Lower leg skin (tissue), 4 donors: ENCODE data around the gene TNS3. TPM values are rescaled to one million over a fixed set of nuclear protein-coding genes. Genes with fewer than 3 reads are reported as not detected.

ENCODE experiments used
- DNase-seq, 2 donors: peaks; one replicate each; pipeline ENCODE4 v3.0.0-alpha.2; 2019; ENCODE audit warnings: low spot score in 2 of 2
- H3K4me3 ChIP-seq: fragments of 200-600 bp; sonication (generic); 2 replicates; pipeline ENCODE4 v1.5.1; 2017; ENCODE audit warnings: mild to moderate bottlenecking, low read depth; ENCODE audit not compliant: poor library complexity, severe bottlenecking
- POLR2A ChIP-seq, 2 donors: fragments of 450-650 bp; IDR thresholded peaks; one replicate each; pipeline ENCODE4 v1.6.1; 2016 to 2017; ENCODE audit warnings: antibody characterized with exemption in 2 of 2, mild to moderate bottlenecking in 1 of 2, moderate library complexity in 1 of 2
- WGBS, 2 donors: methylation state at CpG; one replicate each; pipeline ENCODE4 v1.1.5; 2018; 5-methylcytosine and 5-hydroxymethylcytosine counted together
- intact Hi-C: fragments of 100-400 bp; cut with DNase I; formaldehyde crosslinking; loops from one replicate; pipeline ENCODE4 v1.15.0; 2023; ENCODE audit warnings: low total_unique reads
- total RNA-seq, 4 donors: library from RNA; depleted of rRNA; stranded (reverse); fragments of >200 nt; gene quantifications; one replicate each; pipeline ENCODE4 v1.1.0, GENCODE V29; 2016
- TF ChIP-seq, protein P1 (sequence below), 3 donors: fragments of 450-650 bp; IDR thresholded peaks; one replicate each; pipeline ENCODE4 v1.5.1; 2016; ENCODE audit warnings: antibody characterized with exemption in 3 of 3, mild to moderate bottlenecking in 3 of 3, moderate library complexity in 2 of 3

The TNS3 gene
- total RNA-seq, 4 donors from 2014 or later: 19.5 to 33.9 (median 25.5) TPM

GRCh38 chr7:47277321-47277781, 304.6 kb downstream of the TNS3 start:
- 88 to 91% methylated on average over 20 of the region's 20 CpGs for whole genome bisulfite sequencing, 2 donors
- DNase-seq: peak in 1 of 2 donors; percentile 74
- no peak overlapping the region for H3K4me3 ChIP-seq
- intact Hi-C loops: no loop called here
- TF ChIP-seq, protein P1, sequence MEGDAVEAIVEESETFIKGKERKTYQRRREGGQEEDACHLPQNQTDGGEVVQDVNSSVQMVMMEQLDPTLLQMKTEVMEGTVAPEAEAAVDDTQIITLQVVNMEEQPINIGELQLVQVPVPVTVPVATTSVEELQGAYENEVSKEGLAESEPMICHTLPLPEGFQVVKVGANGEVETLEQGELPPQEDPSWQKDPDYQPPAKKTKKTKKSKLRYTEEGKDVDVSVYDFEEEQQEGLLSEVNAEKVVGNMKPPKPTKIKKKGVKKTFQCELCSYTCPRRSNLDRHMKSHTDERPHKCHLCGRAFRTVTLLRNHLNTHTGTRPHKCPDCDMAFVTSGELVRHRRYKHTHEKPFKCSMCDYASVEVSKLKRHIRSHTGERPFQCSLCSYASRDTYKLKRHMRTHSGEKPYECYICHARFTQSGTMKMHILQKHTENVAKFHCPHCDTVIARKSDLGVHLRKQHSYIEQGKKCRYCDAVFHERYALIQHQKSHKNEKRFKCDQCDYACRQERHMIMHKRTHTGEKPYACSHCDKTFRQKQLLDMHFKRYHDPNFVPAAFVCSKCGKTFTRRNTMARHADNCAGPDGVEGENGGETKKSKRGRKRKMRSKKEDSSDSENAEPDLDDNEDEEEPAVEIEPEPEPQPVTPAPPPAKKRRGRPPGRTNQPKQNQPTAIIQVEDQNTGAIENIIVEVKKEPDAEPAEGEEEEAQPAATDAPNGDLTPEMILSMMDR (IDR thresholded peaks at IDR 0.05): no peak
- TF ChIP-seq POLR2A (IDR thresholded peaks at IDR 0.05): no peak

- intact Hi-C loops: no loop called here
- TF ChIP-seq POLR2A (IDR thresholded peaks at IDR 0.05): no peak
- TF ChIP-seq, protein P1 (IDR thresholded peaks at IDR 0.05): no peak
- 92 to 97% methylated on average over 6 of the region's 6 CpGs for WGBS, 2 donors
Measured at GRCh38 chr7:47273974-47274766, 307.7 kb downstream of the TNS3 start.

GRCh38 chr7:47273088-47273487, 308.8 kb downstream of the TNS3 start:
- WGBS, 2 donors: 94 to 96% methylated on average over 4 of the region's 4 CpGs
- no peak overlapping the region for H3K4me3 ChIP-seq
- intact Hi-C loops: no loop called here
- TF ChIP-seq, protein P1 (IDR thresholded peaks at IDR 0.05): no peak
- TF ChIP-seq POLR2A (IDR thresholded peaks at IDR 0.05): no peak
- DNase-seq: peak in 1 of 2 donors; percentile 40

More at GRCh38 chr7:47273974-47274766, 307.7 kb downstream of the TNS3 start:
- no peak overlapping the region for H3K4me3 ChIP-seq
- DNase-seq: peak in 1 of 2 donors; percentile 67

DNA sequence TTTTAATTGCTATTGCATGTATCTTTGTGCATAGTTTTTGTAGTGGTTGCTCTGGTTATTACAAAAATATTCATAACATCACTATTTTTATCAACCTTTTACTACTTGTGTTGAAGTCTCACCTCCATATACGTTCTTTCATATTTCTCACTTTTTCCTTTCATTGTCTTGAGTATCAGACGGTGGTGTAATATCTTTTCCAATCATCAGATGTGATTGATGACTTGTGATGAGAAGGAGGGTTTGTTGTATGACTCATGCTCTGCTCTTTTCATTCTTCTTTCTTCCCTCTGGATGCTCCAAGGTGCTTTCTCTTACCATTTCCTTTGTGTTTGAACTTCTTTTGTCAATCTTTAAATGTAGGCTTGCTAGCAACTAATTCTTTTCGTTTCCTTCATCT, 310.2 kb downstream of the TNS3 start:
- intact Hi-C loops: no loop called here
- H3K4me3 ChIP-seq: no peak overlapping the region
- WGBS, 2 donors: 74 to 75% methylated on average over 3 of the region's 3 CpGs
- TF ChIP-seq POLR2A (IDR thresholded peaks at IDR 0.05): no peak
- TF ChIP-seq, protein P1 (IDR thresholded peaks at IDR 0.05): no peak
- no peak for DNase-seq

- intact Hi-C loops: loop anchor here (5.0 kb wide), 1 partner anchor 548 kb away; no protein-coding TSS in a partner anchor
- no peak for TF ChIP-seq POLR2A (IDR thresholded peaks at IDR 0.05)
- TF ChIP-seq, protein P1 (IDR thresholded peaks at IDR 0.05): no peak
- WGBS, 2 donors: 87 to 92% methylated on average over 7 of the region's 7 CpGs
- DNase-seq: peak in 1 of 2 donors; percentile 48
- no peak overlapping the region for H3K4me3 ChIP-seq
Measured at GRCh38 chr7:47268851-47269836, 312.8 kb downstream of the TNS3 start.
